Spinal cord (tissue), 10 donors: Measurements from ENCODE around the gene FUT4. TPM values are rescaled to one million over a fixed set of nuclear protein-coding genes. Genes with fewer than 3 reads are reported as not detected.
A peak's percentile ranks its signal among the peaks of the same experiment; 100 is the strongest.

ENCODE experiments used
- DNase-seq, 6 donors: peaks; one replicate each; pipeline versions ENCODE4 v3.0.0 to v3.0.0-alpha.2; 2013 to 2015; ENCODE audit warnings: low spot score in 6 of 6, low read depth in 4 of 6
- H3K27ac ChIP-seq: one replicate; pipeline ENCODE4 v1.5.1; 2013; ENCODE audit warnings: low read depth, low read length, control low read depth
- H3K27me3 ChIP-seq: one replicate; pipeline ENCODE4 v1.6.1; 2013; ENCODE audit warnings: low read length; ENCODE audit not compliant: control insufficient read depth, insufficient read depth
- H3K36me3 ChIP-seq: one replicate; pipeline ENCODE4 v1.6.1; 2013; ENCODE audit warnings: low read length; ENCODE audit not compliant: control insufficient read depth, insufficient read depth
- H3K4me1 ChIP-seq: one replicate; pipeline ENCODE4 v1.6.1; 2013; ENCODE audit warnings: low read length; ENCODE audit not compliant: control insufficient read depth, insufficient read depth
- H3K4me3 ChIP-seq: one replicate; pipeline ENCODE4 v1.5.1; 2013; ENCODE audit warnings: low read depth, low read length, control low read depth
- H3K9me3 ChIP-seq: one replicate; pipeline ENCODE4 v1.6.1; 2013; ENCODE audit warnings: low read length; ENCODE audit not compliant: control insufficient read depth, insufficient read depth
- WGBS: methylation state at CpG from one replicate; pipeline ENCODE4 v1.1.5; 2013; ENCODE audit warnings: missing lambda C conversion rate; ENCODE audit not compliant: insufficient coverage; 5-methylcytosine and 5-hydroxymethylcytosine counted together
- polyA plus RNA-seq, 2 donors: library from polyadenylated mRNA; unstranded; fragments of 120-200 nt; gene quantifications; one replicate each; pipeline ENCODE4 v1.2.1, GENCODE V29; 2013; ENCODE audit not compliant: insufficient read length in 2 of 2
- total RNA-seq, 2 donors: library from RNA; depleted of rRNA in 1 of 2; stranded (reverse); fragments of 120-200 nt in 1 of 2; fragments of >200 nt in 1 of 2; gene quantifications; one replicate each; pipeline versions ENCODE4 v1.2.3 to v1.2.4, GENCODE V29; 2013 to 2014
- donor health status: healthy.

The FUT4 gene
- total and polyA plus RNA-seq, 4 donors = 3.3 to 8.0 (median 4.7) TPM

DNA sequence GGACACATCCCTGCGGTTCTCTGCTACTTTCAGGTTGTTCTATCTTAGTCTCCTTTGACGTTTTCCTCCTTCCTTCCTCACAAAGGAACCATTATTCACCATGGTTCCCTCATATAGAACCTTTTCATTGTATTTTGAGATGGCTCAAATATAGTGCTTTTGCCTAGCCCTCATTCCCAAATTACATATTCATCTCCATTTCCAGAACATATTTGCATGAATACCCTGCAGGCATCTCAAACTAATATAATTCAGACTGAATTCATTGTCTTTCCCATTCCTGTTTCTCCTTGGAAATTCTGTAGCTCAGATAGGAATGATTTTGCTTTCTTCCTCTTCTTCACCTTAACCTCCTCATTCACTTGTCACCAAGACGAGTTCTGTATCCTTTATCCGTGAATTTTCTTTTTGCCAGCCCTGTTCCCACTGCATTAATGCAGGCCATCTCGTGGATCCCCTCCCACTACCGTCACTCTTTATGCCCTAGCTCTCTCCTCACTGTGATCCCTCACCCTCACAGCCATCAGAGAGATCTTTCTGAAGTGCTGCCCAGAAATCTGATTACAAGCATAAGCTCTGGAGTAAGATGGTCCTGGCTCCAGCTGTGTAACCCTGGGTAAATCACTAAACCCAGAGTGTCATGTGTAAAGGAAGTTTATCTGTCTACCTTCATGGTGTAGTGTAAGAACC is 46.8 kb downstream of the FUT4 start:
- DNase-seq = no peak
- Histone ChIP-seq H3K4me1 (no peaks in the 10 kb centered on the region), H3K9me3 (no peaks in the 10 kb centered on the region), H3K4me3 (no peak overlapping the region), H3K36me3 (no peaks in the 10 kb centered on the region), H3K27ac (no peak overlapping the region), H3K27me3 (no peaks in the 10 kb centered on the region)
- 46% methylated on average over 5 of the region's 6 CpGs for WGBS

DNA sequence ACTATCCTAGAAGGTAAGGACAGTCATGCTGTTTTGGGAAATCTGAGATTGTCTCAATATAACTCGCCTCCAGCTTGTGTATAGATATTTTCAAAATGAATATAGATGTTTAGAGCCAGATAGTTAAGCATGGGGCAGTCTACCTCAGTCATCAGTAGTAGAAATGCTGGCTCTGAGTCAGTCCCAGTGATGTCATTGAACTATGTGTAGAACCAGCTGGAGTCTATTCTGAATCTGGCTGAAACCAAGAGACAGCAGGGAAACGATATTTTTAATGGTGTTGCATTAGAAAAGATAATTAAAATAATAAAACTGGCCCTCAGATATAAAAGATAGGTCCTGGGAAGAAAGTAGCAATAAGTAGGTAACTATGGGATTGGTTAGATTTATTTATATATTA is 49.3 kb downstream of the FUT4 start:
- no CpG with 5 or more reads among the region's 2 CpGs for WGBS
- Histone ChIP-seq H3K36me3 (no peaks in the 10 kb centered on the region), H3K27me3 (no peaks in the 10 kb centered on the region), H3K9me3 (no peaks in the 10 kb centered on the region), H3K27ac (no peak overlapping the region), H3K4me1 (no peaks in the 10 kb centered on the region), H3K4me3 (no peak overlapping the region)
- DNase-seq = peak in 1 of 6 donors; percentile 32

DNA sequence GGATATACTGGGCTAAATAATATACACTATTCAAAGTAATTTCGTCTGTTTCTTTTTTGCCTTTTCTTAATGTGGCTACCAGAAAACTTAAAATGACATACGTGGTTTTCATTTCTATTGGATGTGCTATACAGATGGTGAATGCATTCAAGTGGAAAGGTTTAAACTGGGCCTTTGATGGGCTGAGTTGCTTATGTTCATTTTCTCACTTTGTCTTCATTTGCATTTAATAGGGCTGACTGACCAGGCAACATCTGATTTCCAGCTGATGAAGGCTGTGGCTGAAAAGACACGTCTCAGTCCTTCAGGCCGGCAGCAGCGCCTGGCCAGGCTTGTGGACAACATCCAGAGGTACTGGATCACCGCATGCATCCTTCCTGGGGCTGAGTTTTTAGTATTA is 51.4 kb downstream of the FUT4 start:
- WGBS = 80% methylated on average over 3 of the region's 6 CpGs
- no peaks in the 10 kb centered on the region for H3K27me3 ChIP-seq
- no peak overlapping the region for H3K4me3 ChIP-seq
- no peaks in the 10 kb centered on the region for H3K4me1 ChIP-seq
- no peaks in the 10 kb centered on the region for H3K36me3 ChIP-seq
- H3K9me3 ChIP-seq = no peaks in the 10 kb centered on the region
- DNase-seq = no peak
- H3K27ac ChIP-seq = no peak overlapping the region

DNA sequence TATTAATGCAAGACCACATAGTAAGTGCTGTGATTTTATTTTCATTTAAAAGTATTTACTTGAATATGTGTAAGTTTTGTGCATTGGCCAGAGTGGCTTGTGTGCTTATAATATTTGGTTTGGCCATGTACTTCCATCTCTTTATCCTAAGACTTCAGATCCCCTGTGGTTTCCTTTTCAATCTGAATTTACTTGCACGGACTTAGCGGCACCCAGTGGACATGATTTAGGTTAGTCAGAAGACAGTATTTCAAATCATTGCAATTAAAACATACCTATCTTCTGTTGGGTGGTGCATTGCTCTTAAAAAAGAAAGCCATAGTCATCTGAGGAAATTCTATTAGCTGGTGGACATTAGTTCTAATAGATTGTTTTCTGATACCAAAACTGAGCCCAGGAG is 54.2 kb downstream of the FUT4 start:
- Histone ChIP-seq H3K27me3 (no peaks in the 10 kb centered on the region), H3K4me3 (no peak overlapping the region), H3K27ac (no peak overlapping the region), H3K9me3 (no peaks in the 10 kb centered on the region), H3K4me1 (no peaks in the 10 kb centered on the region), H3K36me3 (no peaks in the 10 kb centered on the region)
- peak in 2 of 6 donors; percentile 43 to 47 for DNase-seq
- WGBS = no CpG with 5 or more reads among the region's 2 CpGs

Other genes with a start within 250 kb of the FUT4 start
- under 1 TPM in 1 of 2 donors, not detected in 1; 0.28 TPM for gene IZUMO1R, start 239.3 kb upstream of the FUT4 start, total RNA-seq
- gene IZUMO1R, start 239.3 kb upstream of the FUT4 start, polyA plus RNA-seq = under 1 TPM in 1 of 2 donors, not detected in 1; 0.27 TPM
- 1 to 10 TPM; 5.3 to 7.1 TPM for gene GPR83, start 142.5 kb upstream of the FUT4 start, total RNA-seq
- 1 to 10 TPM; 3.6 to 4.0 TPM for gene GPR83, start 142.5 kb upstream of the FUT4 start, polyA plus RNA-seq
- 10 to 100 TPM; 26.3 to 26.5 TPM for gene MRE11, start 50.1 kb upstream of the FUT4 start, total RNA-seq
- gene MRE11, start 50.1 kb upstream of the FUT4 start, polyA plus RNA-seq = 10 to 100 TPM; 10.6 to 12.3 TPM
- gene ANKRD49, start 49.9 kb upstream of the FUT4 start, total RNA-seq = 10 to 100 TPM; 18.6 to 21.5 TPM
- gene ANKRD49, start 49.9 kb upstream of the FUT4 start, polyA plus RNA-seq = 10 to 100 TPM; 11.2 to 13.6 TPM
- gene C11orf97, start 31.5 kb upstream of the FUT4 start, total RNA-seq = 1 to 10 TPM in 1 of 2 donors, under 1 TPM in 1; 0.69 to 4.7 TPM
- gene C11orf97, start 31.5 kb upstream of the FUT4 start, polyA plus RNA-seq = 1 to 10 TPM; 1.3 to 1.4 TPM
- gene PIWIL4, start 23.4 kb downstream of the FUT4 start, total RNA-seq = 1 to 10 TPM; 3.4 to 7.8 TPM
- gene PIWIL4, start 23.4 kb downstream of the FUT4 start, polyA plus RNA-seq = 1 to 10 TPM; 4.2 to 4.5 TPM
- gene AMOTL1, start 224.4 kb downstream of the FUT4 start, total RNA-seq = 10 to 100 TPM; 46.4 to 60.6 TPM
- 10 to 100 TPM; 20.2 to 22.7 TPM for gene AMOTL1, start 224.4 kb downstream of the FUT4 start, polyA plus RNA-seq